H1 (cell line): ENCODE results near the gene MACROD2. TPM values are rescaled to one million over a fixed set of nuclear protein-coding genes. Genes with fewer than 3 reads are reported as not detected.

Experiments used
- RAD21 ChIP-seq, 2 experiments: IDR thresholded peaks in 1 of 2; conservative IDR thresholded peaks in 1 of 2; 2 replicates each; pipeline ENCODE4 v1.6.1; 2011; ENCODE audit warnings: low read depth in 2 of 2, low read length in 2 of 2, improper control_type of control experiment in 1 of 2, inconsistent platforms in 1 of 2, mild to moderate bottlenecking in 1 of 2, moderate library complexity in 1 of 2
- USF2 ChIP-seq: IDR thresholded peaks from 2 replicates; pipeline ENCODE4 v1.6.1; 2011; ENCODE audit warnings: low read length, improper control_type of control experiment
- YY1 ChIP-seq: IDR thresholded peaks from 2 replicates; pipeline ENCODE4 v1.6.1; 2011; ENCODE audit warnings: low read depth, mild to moderate bottlenecking, low read length
- polyA plus RNA-seq, 7 experiments: library from polyadenylated mRNA; depleted of rRNA in 3 of 7; stranded (reverse) in 5 of 7; unstranded in 2 of 7; fragments of >200 nt in 5 of 7; fragments of 200-250 nt in 2 of 7; gene quantifications; 1 replicate in 5 of 7; 2 replicates in 1 of 7; 4 replicates in 1 of 7; pipeline versions ENCODE4 v1.2.1 to v1.2.3, GENCODE V29; 2011 to 2013; ENCODE audit warnings: missing spikeins in 2 of 7, mixed read lengths in 2 of 7
- total RNA-seq: library from RNA; stranded (reverse); fragmentation: NEBNext Ultra II Directional; extraction: Animal tissue kit (Norgen Biotek cat#: 25700); gene quantifications from 2 replicates; pipeline ENCODE4 v1.2.1, GENCODE V29; 2021

Gene MACROD2
- total and polyA plus RNA-seq, 2 of the 8 experiments (the other 6 are each of a cell fraction or from before 2014, with no cell fraction given), result 0.70 to 3.9 TPM

- TF ChIP-seq USF2, result no peak
- no peak for TF ChIP-seq YY1
- TF ChIP-seq RAD21 (IDR thresholded peaks at IDR 0.05 in 1 of 2, conservative IDR thresholded peaks at IDR 0.05 in 1 of 2; ENCODE audit: low read depth in 2 of 2, low read length in 2 of 2), result no peak
These were observed 654.3 kb downstream of the MACROD2 start (continued) for GRCh38 chr20:14649662-14650061.
